ENCODE results near the gene KCNA1.
"Not testable (repeated sequence)": the region's sequence is repeated elsewhere in the genome, so short reads cannot be mapped to it uniquely, and the experiment has no call there.

Gene KCNA1

DNA sequence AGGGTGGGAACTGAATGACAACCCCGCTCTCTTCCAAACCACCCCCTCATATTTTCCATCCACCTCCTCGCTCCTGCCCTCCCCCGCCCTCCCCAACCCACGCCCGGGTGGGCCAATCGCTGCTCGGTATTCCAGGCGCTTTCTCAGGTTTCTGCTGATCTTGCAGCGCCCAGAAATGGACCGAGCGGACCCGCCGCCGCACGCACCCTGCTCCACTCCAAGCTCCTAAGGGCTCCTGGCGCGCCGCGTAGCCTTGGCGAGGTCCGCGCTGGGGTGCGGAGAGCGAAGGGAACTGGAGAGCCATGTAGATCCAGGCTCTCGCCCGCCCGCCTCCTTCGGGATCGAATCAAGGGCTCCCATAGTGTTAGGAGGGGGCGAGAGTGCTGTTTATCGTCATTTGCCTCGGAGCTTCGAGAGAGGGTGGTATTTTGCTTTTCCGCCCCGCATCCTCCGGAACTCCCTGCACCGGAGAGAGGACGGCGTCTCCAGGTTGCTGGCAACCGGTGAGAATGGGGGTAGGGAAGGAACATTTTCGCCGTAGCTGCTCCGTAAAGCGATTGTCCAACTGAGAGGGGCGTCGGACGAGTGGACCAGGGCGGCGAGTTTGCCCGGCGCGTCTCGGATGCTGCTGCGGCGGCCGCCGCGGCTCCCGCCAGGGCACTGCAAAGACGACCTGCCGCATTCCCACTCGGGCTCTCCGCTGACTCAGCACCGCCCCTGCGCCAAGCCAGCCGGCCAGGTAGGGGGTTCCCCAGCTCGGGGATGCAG, at the start of gene KCNA1:
Gene KCNA1, plus strand, starts transcription at position 172 of the 768 bp plus-strand sequence. CDS start 1,474 bp downstream, outside the sequence.
- H3K27ac ChIP-seq, result no peak within 1 kb of the TSS
- no peak for DNase-seq (ENCODE audit: low read depth, low spot score)

DNA sequence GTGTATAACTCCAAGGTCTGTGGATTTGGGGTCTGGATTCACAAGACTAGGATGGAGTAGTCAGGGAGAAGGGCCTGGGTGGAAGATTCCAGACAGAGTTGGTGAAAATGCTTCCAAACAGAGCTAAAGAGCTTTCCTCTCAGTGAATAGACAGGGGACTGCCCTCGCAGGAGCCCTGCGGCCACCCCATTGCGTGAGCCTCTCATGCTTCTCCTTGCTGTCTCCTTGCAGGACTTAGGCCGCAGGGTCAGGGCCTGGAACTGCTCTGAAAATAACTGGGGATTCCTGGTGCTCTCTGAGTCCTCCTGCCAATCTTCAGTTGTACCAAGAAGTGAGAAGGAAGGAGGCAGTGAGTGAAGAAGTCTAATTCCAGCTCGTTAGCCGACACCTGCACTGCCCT, 49.0 kb upstream of the KCNA1 start:
- no peak for DNase-seq (ENCODE audit: low read depth, low spot score)
- no peak overlapping the region for H3K27ac ChIP-seq

DNA sequence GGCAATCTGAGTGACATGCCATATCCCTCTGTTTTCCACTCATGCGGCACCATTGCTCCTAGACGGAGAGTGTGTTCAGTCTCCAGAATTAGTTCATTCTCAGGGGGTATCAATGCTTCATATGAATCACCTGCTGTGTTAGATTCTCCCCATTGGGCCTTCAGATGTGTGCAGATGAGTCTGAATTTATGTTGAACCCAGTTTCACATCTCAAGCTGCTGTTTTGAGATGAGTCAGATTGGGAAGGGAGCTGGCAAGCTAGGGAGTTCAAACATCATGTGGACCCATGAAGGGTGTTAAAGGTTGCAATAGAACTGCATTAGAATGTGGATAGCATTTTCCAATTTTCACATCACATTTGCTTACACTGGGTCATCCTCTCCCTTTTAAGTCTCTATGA, 46.9 kb upstream of the KCNA1 start:
- no peak for DNase-seq (ENCODE audit: low read depth, low spot score)
- H3K27ac ChIP-seq, result no peak overlapping the region

DNA sequence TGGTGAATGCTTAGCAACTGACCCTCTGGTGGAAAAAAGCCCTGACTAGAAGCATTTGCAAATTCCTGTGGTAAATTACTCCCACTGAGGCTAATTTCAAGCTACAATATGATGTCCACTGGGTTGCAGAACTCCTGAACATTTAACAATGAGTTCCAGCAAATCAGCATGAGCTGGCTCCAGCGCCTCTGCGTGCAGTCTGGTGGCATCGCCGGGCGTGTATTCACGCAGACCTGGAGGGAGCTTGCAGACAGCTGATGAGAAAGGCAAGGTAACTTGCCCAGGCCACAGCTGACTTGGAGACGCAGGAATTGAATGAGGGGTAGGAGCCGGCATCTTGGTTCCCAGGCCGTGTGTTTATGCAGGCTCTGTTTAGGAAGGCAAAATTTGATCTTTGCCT, 45.1 kb upstream of the KCNA1 start:
- no peak overlapping the region for H3K27ac ChIP-seq
- no peak for DNase-seq (ENCODE audit: low read depth, low spot score)

DNA sequence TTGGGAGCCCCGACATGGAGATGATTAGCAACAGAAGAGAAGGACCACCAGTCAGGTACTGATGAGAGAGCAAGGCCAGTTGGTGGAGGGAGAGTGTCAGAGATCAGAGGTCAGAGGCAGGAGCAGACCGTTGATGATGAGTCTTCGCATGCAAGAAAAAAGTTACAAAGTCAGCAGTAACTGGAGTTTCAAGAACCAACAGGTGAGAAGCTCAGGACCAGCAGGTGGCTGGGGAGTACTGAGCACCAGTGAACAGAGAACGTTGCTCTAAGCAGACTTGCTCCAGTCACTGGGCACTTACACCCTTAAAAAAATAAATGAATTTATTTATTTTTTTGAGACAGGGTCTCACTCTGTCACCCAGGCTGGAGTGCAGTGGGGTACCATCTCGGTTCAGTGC, 44.5 kb upstream of the KCNA1 start:
- no peak for DNase-seq (ENCODE audit: low read depth, low spot score)

DNA sequence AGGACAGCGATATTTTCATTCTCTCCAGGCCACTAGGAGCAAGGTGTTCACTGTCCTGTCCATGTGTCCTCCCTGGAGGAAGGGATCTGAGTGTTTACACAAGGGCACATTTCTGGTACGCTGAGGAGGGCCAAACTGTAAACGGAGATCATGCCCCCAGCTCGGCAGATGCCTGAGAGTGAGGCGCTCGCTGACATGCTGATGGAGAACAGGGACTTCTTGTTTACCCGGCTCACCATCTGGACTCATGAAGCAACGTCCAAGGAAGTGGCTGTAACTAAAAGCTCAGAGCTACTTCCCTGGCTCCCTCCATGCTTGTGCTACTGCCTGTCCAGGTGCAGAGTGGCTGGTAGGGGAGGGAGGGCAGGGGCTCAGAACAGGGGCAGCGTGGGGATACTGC, 43.4 kb upstream of the KCNA1 start:
- H3K27ac ChIP-seq, result no peak overlapping the region
- no peak for DNase-seq (ENCODE audit: low read depth, low spot score)

More for the DNA sequence above, 44.5 kb upstream of the KCNA1 start:
- no peak overlapping the region for H3K27ac ChIP-seq

DNA sequence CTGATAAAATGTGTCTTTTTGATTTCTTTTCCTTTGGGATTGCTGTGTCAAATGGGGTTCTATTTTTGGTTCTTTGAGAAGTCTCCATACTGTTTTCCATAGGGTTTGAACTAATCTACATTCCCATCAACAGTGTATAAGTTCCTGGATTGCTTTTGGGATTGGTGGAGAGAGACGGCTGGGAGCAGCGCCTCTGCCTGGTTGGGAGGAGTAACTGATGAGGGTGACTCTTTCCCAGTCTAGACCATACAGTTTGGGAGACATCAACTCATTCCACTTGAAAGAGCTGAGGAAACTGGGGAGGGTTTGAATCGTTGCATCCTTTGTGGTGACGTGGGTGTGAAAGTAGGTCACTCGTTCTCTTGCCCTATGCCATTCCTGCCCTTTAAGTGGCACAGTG, 42.3 kb upstream of the KCNA1 start:
- DNase-seq (ENCODE audit: low read depth, low spot score), result no peak
- no peak overlapping the region for H3K27ac ChIP-seq

DNA sequence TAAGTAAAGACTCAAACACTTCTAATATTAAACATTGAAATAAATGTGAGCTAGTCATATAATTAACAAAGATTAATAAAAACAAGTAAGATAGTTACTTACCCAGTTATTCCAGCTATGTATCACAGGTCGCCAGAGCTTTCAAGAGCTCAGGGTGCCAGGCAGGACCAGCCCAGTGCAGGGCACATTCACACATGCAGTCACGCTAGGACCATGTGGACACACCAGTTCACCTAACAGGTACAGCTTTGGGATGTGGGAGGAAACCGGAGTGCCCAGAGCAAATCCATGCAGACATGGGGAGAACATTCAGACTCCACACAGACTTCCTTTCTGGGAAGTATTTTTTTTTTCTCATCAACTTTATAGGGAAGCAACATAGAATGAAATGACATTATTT, 39.3 kb upstream of the KCNA1 start:
- no peak for DNase-seq (ENCODE audit: low read depth, low spot score)
- no peak overlapping the region for H3K27ac ChIP-seq

DNA sequence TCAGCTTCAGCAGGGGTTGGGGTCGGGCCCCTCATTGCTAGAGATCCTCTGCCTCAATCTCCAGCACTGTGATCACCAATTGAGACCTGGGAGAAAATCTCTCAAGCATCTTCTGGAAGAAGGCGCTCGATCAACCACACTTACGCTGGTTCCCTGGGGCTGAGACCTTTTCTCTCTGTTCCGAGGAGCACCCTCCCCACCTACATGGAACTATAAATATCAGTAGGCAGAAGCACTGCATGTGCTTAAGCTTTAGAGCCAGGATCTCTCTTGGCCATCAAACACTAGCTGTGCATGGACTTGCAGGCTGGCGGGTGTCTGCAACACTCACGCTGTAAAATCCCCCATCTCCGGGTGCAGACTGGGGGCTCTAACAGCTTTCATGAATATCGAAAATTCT, 38.2 kb upstream of the KCNA1 start:
- DNase-seq (ENCODE audit: low read depth, low spot score), result no peak
- no peak overlapping the region for H3K27ac ChIP-seq

DNA sequence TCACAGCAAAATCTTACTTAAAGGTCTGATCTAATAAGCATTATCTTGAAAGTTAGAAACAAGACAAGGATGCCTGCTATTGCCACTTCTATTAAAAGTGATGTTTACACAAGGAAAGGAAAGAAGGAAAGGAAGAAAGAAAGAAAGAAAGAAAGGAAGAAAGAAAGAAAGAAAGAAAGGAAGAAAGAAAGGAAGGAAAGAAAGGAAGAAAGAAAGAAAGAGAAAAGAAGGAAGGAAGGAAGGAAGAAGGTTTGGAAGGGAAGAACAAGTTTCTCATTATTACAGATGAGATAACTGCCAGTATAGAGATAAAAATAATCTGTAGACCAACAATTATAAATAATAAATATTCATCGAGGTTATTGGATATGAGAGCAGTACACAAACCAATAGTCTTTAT, 35.8 kb upstream of the KCNA1 start:
- DNase-seq (ENCODE audit: low read depth, low spot score), result no peak
- no peak overlapping the region for H3K27ac ChIP-seq

DNA sequence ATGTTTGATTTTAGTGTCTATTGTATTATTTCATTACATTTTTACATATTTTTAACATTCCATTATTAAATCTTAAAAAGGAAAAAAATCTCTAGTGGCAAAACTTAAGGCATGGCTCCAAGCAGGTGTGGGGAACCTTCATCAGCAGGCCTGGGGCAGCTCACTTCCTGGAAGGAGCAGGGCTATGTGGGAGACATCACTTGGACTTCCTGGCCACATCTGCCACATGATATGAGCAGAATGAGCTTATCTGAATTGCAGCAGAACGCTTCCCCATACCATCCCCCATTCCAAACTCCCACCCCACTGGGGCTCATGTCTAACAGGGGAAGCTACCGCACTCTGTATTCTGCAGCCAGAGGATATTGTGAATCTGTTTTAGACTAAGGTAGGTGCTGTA, 35.0 kb upstream of the KCNA1 start:
- no peak overlapping the region for H3K27ac ChIP-seq
- no peak for DNase-seq (ENCODE audit: low read depth, low spot score)

DNA sequence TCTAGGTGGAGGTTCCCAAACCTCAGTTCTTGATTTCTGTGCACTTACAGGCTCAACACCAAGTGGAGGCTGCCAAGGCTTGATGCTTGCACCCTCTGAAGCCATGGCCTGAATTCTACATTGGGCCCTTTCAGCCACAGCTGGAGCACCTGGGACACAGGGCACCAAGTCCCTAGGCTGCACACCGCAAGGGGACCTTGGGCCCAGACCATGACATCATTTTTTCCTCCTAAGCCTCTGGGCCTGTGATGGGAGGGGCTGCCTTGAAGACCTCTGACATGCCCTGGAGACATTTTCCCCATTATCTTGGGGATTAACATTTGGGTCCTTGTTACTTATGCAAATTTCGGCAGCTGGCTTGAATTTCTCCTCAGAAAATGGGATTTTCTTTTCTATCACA, 30.2 kb upstream of the KCNA1 start:
- DNase-seq (ENCODE audit: low read depth, low spot score); H3K27ac ChIP-seq: not testable (repeated sequence)

DNA sequence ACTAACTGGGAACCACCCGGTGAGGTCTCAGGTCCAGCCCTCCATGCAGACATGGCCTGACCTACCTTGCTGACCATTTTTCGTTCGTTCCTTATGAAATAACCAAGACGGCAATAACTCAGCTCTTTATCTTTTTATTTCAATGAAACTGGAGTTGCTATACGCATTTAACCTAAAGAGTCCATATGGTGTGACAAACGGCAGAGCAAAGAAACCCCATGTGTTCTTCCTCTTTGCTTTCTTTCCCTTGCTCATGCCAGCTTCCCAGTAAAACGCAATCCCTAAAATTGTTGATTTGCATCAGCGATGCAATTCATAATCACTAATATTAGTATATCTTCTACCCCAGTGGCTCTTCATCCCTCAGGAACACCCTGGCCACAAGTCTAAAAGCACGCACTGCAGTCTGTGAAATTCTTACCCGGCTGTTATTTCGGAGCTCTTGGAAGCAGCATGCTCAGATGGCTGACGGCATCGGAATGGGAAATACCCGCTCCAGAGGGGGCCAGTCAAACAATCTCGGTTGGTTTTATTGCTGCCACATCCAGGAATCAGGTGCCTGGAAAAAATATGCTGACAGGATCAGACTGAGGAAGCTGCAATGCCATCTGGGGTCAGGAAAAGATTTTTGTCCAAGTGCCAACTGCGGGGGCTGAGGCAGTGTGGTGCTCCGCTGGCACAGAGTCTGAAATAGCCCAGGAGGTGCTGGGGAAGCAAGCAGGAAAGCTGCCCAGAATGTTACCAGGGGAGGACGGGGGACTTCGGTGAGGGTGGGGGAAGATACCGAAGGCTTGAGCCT, 28.2 kb upstream of the KCNA1 start:
- H3K27ac ChIP-seq, result no peak overlapping the region
- no peak for DNase-seq (ENCODE audit: low read depth, low spot score)

DNA sequence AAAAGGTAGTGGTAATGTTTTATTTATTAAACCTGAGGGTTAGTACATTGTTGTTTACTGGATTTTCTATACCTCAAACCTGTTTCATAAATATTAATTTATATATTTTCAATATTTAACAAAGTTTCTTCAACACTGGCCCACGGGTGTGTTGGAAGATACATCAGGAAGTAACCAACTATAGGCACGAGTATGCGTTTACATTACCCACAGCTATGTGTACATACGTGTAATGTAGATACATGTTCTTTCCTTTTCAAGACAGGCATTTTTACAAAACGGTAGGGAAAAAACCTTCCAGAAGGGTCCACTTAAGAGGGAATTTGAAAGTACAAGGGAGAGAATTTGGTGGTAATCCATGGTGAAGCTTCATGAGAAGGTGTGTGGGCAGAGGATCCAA, 17.8 kb upstream of the KCNA1 start:
- DNase-seq (ENCODE audit: low read depth, low spot score), result no peak
- H3K27ac ChIP-seq, result no peak overlapping the region

DNA sequence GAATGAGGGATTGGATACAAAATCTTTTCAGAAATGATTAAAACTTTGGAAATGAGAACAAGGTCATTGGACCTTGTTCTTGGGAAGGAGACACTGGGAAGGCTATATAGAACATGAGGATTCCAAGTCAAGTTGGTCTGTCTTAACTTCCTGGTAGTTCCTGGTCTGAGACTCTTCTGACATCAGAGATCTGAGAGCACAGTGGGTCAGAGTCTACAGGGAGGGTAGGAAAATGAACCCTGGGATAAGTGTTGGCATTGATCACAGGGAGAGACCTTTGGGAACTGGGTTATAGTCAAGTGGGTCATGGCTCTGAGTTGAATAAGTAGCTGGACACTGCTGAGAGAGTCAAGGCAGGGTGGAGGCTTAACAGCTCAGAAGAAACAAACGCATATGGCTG, 17.3 kb upstream of the KCNA1 start:
- no peak overlapping the region for H3K27ac ChIP-seq
- DNase-seq (ENCODE audit: low read depth, low spot score), result no peak

DNA sequence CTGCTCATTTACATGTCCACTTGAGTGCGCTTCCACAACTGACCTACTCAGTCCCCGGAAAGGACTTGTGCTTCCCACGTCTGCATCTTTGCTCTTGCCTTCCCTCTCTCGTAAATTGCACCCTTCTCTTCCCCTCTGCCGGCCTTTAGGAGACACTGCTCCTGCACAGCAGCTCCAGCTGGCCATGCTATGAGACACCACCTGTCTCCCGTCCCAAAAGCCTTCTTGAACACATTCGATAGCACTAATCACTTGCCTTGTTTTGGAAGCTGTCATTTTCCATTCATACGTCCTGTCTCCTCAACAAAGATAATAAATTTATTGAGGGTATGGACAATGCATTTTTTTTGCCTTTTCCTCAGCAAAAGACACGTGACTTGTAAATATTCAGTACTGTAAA, 15.7 kb upstream of the KCNA1 start:
- no peak for DNase-seq (ENCODE audit: low read depth, low spot score)
- no peak overlapping the region for H3K27ac ChIP-seq

DNA sequence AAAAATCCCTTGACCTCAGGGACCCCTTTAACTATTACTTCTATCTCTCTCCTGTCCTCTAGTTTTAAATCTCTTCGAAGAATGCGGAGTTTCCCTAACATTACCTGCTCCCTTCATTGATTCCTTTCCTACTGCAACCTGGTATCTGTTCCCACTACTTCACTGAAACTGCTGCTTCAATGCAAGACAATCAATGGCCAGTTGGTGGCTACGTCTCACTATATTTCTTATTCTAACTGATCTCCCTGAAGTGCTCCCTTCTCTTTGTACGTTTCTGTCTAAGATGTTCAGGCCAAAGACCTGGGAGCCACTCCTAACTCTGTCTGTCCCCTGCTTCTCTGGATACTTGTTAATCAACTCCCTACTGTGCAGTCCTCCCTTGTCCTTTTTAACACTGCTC, 10.3 kb upstream of the KCNA1 start:
- no peak for DNase-seq (ENCODE audit: low read depth, low spot score)

DNA sequence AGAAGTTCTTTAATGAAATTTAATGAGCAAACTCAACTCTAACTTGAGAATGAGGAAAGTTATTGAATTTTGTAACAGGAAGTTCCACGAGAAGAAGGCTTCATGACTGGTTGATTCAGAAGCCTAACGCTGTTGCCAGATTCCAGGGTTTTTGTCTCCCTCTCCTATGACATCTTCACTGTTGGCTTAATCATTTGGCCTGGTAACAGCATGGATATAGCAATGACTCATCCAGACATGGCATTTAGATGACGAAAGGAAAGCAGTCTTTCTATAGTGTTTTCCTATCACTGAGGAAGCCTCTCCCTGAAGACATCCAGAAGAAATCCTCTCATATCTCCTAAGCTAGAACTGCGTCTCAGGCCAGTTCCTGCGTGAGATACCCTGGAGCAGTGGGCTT, 9.4 kb upstream of the KCNA1 start:
- H3K27ac ChIP-seq, result no peak overlapping the region
- no peak for DNase-seq (ENCODE audit: low read depth, low spot score)

More for the DNA sequence above, 10.3 kb upstream of the KCNA1 start:
- no peak overlapping the region for H3K27ac ChIP-seq

DNA sequence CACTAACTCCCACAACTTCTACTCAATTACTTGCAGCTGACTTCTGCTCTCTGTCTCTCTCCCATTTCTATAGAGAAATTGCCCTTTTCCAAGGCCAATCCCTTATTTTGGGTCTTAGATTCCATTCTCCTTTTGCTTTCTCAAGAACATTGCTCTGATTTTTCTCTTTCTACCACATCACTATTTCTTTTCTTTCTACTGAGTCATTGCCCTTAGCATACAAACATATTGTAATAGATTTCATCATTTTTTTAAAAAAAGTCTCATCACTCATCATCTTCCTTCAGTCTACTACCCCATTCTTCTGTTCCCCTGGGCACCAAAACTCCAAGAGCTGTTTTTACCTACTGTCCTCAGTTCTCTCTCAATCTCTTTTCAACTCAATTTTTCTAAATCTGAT, 4.4 kb upstream of the KCNA1 start:
- no peak overlapping the region for H3K27ac ChIP-seq
- DNase-seq (ENCODE audit: low read depth, low spot score), result no peak

DNA sequence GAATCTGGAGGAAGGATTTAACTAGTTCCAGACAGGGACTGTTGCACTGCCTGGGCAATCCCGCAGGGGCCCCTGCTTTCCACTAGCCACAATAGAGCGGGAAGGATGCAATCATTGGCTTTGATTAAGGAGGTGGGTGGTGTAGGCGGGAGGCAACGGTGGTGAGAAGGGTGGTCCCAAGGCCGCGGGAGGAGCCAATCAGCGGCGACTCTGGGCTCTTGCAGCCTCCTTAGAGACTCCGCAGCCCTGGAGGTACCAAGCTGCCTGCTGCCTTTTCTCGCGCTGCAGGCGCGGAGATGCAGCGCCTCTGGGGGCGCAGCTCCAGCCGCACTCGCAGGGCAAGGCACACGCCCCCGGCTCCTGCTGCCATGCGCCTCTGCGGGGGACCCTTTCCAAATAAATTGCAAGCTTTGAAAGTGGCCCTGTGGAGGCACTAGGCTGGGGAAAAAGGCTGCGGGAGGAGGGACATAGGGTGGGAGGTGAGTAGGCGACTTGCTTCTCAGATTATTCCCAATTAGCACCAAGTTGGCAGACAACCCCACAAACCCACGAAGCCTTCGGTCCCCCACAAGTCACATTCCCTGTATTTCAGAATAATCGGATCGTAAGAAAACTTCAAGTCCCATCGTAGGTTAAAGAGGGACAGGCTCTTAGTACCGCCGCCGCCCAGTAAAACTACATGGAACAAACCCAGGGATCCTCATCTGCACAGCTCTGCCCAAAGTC, 858 bp upstream of the KCNA1 start:
- H3K27ac ChIP-seq, result no peak overlapping the region
- no peak for DNase-seq (ENCODE audit: low read depth, low spot score)

DNA sequence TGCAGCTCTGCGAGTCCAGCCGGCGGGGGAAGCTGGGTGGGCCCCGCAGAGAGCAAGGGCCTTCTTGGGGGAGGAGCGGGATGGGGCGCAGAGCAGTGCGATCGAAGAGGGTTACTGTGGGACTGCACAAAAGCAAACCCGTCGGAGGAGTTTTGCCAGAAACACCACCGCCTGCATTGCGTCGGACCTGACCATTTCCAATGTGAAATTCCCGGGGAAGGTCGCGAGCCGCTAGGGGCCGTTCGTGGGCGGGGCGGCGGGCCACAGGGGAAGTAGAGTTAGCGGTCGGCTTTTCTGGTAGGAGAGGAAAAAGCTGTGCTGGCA, 333 bp upstream of the KCNA1 start:
- no peak for DNase-seq (ENCODE audit: low read depth, low spot score)
- H3K27ac ChIP-seq, result no peak overlapping the region
